Stimulated activated CD4-positive, alpha-beta T cell treated with anti-CD3 and anti-CD28 coated beads, Interleukin-2, amount 100 ng/mL, for 4 hours (primary cell): ENCODE results near the gene GCK.
A peak's percentile ranks its signal among the peaks of the same experiment; 100 is the strongest.

ENCODE experiments used
- DNase-seq: peaks from one replicate; pipeline ENCODE4 v3.0.0-alpha.2; 2020; ENCODE audit warnings: low read depth

Gene GCK

GRCh38 chr7:44103923-44104859 lies 85.0 kb downstream of the GCK start, which contains the start of gene AEBP1:
Gene AEBP1 (plus strand): TSS chr7:44104345. CDS start chr7:44104666, 321 bp downstream.
- peak; percentile 44 for DNase-seq

GRCh38 chr7:44103566-44103922 lies 85.7 kb downstream of the GCK start:
- no peak for DNase-seq

- no peak for DNase-seq
Observed at GRCh38 chr7:44102846-44103565, 86.2 kb downstream of the GCK start.

- DNase-seq = no peak
Observed at GRCh38 chr7:44101966-44102845, 87.0 kb downstream of the GCK start.

- no peak for DNase-seq
Observed at GRCh38 chr7:44101303-44101965, 87.8 kb downstream of the GCK start.

GRCh38 chr7:44100458-44101302 lies 88.6 kb downstream of the GCK start:
- DNase-seq = no peak

GRCh38 chr7:44099669-44100068 lies 89.6 kb downstream of the GCK start:
- DNase-seq = no peak

- DNase-seq = no peak
Observed at GRCh38 chr7:44098092-44099068, 90.9 kb downstream of the GCK start.

GRCh38 chr7:44097064-44097932 lies 91.9 kb downstream of the GCK start:
- no peak for DNase-seq

GRCh38 chr7:44096326-44096881 lies 92.8 kb downstream of the GCK start:
- no peak for DNase-seq

- no peak for DNase-seq
Observed at GRCh38 chr7:44095781-44096180, 93.5 kb downstream of the GCK start.

- no peak for DNase-seq
Observed at GRCh38 chr7:44094883-44095592, 94.2 kb downstream of the GCK start.

- no peak for DNase-seq
Observed at GRCh38 chr7:44094365-44094764, 94.9 kb downstream of the GCK start.
